K562 treated with DMSO at 1 percent for 24 hours (cell line): ENCODE data around the gene CEACAM7. TPM values are rescaled to one million over a fixed set of nuclear protein-coding genes. Genes with fewer than 3 reads are reported as not detected.

Source experiments
- total RNA-seq: library from RNA; unstranded; fragments of 300-600 nt; gene quantifications from 2 replicates; pipeline ENCODE4 v1.2.3, GENCODE V29; 2022; ENCODE audit warnings: low read depth; ENCODE audit not compliant: insufficient read depth

The CEACAM7 gene
- not detected in 2 replicates for total RNA-seq

GRCh38 chr19:41688098-41688497 lies at the start of gene CEACAM7:
TSS of gene CEACAM7 (minus strand) at chr19:41688270. CDS start at chr19:41688165, 105 bp downstream.

DNA sequence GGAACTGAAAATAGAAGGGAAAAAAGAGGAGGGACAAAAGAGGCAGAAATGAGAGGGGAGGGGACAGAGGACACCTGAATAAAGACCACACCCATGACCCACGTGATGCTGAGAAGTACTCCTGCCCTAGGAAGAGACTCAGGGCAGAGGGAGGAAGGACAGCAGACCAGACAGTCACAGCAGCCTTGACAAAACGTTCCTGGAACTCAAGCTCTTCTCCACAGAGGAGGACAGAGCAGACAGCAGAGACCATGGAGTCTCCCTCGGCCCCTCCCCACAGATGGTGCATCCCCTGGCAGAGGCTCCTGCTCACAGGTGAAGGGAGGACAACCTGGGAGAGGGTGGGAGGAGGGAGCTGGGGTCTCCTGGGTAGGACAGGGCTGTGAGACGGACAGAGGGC lies 20.4 kb upstream of the CEACAM7 start, which contains the start of gene CEACAM5:
Gene CEACAM5 (plus strand): TSS at position 146 of the 400 bp plus-strand sequence. CDS start 106 bp downstream, at position 252.

GRCh38 chr19:41626877-41627276 lies 61.2 kb downstream of the CEACAM7 start, which contains the start of gene CEACAM4:
TSS of gene CEACAM4 (minus strand) at chr19:41627074. CDS start at chr19:41626963, 111 bp downstream.

Other genes starting within 250 kb of the CEACAM7 start
- gene DMAC2, start 248.4 kb downstream of the CEACAM7 start, total RNA-seq = 68.0 and 75.7 TPM in 2 replicates
- gene ERICH4, start 245.1 kb downstream of the CEACAM7 start, total RNA-seq = not detected in 2 replicates
- gene CEACAM21, start 112.1 kb downstream of the CEACAM7 start, total RNA-seq = 1.2 and 1.6 TPM in 2 replicates
- not detected in 2 replicates for gene CEACAM4, start 61.2 kb downstream of the CEACAM7 start, total RNA-seq
- gene CEACAM5, start 20.4 kb upstream of the CEACAM7 start, total RNA-seq = not detected in 2 replicates
- gene CEACAM6, start 67.3 kb upstream of the CEACAM7 start, total RNA-seq = not detected in 2 replicates
- not detected in 2 replicates for gene CEACAM3, start 108.3 kb upstream of the CEACAM7 start, total RNA-seq
- not detected in 2 replicates for gene LYPD4, start 156.4 kb upstream of the CEACAM7 start, total RNA-seq
- gene DMRTC2, start 156.8 kb upstream of the CEACAM7 start, total RNA-seq = not detected in 2 replicates
- 4,149 and 4,184 TPM in 2 replicates for gene RPS19, start 172.0 kb upstream of the CEACAM7 start, total RNA-seq
- 0.39 and 0.59 TPM in 2 replicates for gene CD79A, start 189.0 kb upstream of the CEACAM7 start, total RNA-seq
- gene ARHGEF1, start 194.9 kb upstream of the CEACAM7 start, total RNA-seq = 131 and 143 TPM in 2 replicates
- gene ERFL, start 240.2 kb upstream of the CEACAM7 start, total RNA-seq = 0.82 and 1.1 TPM in 2 replicates